ENCODE data around the gene ANKRD24. TPM values are rescaled to one million over a fixed set of nuclear protein-coding genes. Genes with fewer than 3 reads are reported as not detected.
"Not testable (repeated sequence)": the region's sequence is repeated elsewhere in the genome, so short reads cannot be mapped to it uniquely, and the experiment has no call there.

ANKRD24 gene
- polyA plus RNA-seq, 1 of the 3 experiments (the other 2 are of a cell fraction): 0.87 TPM

- Histone ChIP-seq H3K4me3 (ENCODE audit: low read depth in 2 of 2, low read length in 1 of 2) (no peak overlapping the region), H3K4me2 (no peak overlapping the region), H3K36me3 (replicated peaks in 1 of 2; ENCODE audit: control insufficient read depth in 1 of 2, insufficient read depth in 2 of 2, low read length in 1 of 2) (no peaks in the 10 kb centered on the region), H3K9me2 (no peaks in the 10 kb centered on the region), H3K27me3 (ENCODE audit: insufficient read depth) (no peaks in the 10 kb centered on the region), H3F3A (replicated peaks; ENCODE audit: insufficient read depth) (no peaks in the 10 kb centered on the region), H4K20me1 (ENCODE audit: insufficient read depth) (no peaks in the 10 kb centered on the region), H3K9me3 (no peaks in the 10 kb centered on the region), H3K9ac (no peak overlapping the region), H2AFZ (ENCODE audit: low read depth) (peak overlapping the region; percentile 43; the same call in 1 of the 2 replicates), H3K27ac (ENCODE audit: low read depth in 2 of 2, low read length in 1 of 2) (no peak overlapping the region), H3K4me1 (ENCODE audit: control insufficient read depth in 1 of 2, insufficient read depth in 2 of 2, low read depth in 1 of 2, low read length in 1 of 2) (no peaks in the 10 kb centered on the region), H3K79me2 (ENCODE audit: insufficient read depth) (no peaks in the 10 kb centered on the region)
- CTCF ChIA-PET: interaction anchor here (0.6 to 3.9 kb wide), 44 partner anchors 7 to 336 kb away, joined by 3 to 41 read pairs (median 5); partner anchors contain the start of genes CREB3L3, DAPK3, EEF2 and PIAS4
- no peak for TF ChIP-seq EP300 (IDR thresholded peaks at IDR 0.05; ENCODE audit: borderline replicate concordance in 1 of 2, low read depth in 1 of 2, low read length in 1 of 2)
- TF ChIP-seq RAD21 (IDR thresholded peaks at IDR 0.05; ENCODE audit: low read length): peak; percentile 62
- no peak for TF ChIP-seq ELF1 (IDR thresholded peaks at IDR 0.05)
- no peak for TF ChIP-seq MEF2A (IDR thresholded peaks at IDR 0.05; ENCODE audit: borderline replicate concordance, low read depth)
- TF ChIP-seq REST (IDR thresholded peaks at IDR 0.05; ENCODE audit: low read depth, low read length): 0 out of 2 replicates have a peak, but pooled peaks have one; percentile 9
- TF ChIP-seq SMC3 (IDR thresholded peaks at IDR 0.05; ENCODE audit: low read depth, low read length): peak; percentile 19; the same call in 1 of the 2 replicates
- peak; percentile 68 for TF ChIP-seq CTCF (IDR thresholded peaks at IDR 0.05)
- TF ChIP-seq RXRA (IDR thresholded peaks at IDR 0.05; ENCODE audit: borderline replicate concordance, low read depth): no peak
- TF ChIP-seq PBX3 (IDR thresholded peaks at IDR 0.05): no peak
- POLR2A ChIA-PET: no interaction called here
- WGBS (ENCODE audit: low lambda C conversion rate): 23% methylated on average over 12 of the region's 12 CpGs
- DNase-seq: peak; percentile 86
These were observed 42.2 kb upstream of the ANKRD24 start for GRCh38 chr19:4140237-4140711.

- H3K27me3 ChIP-seq (ENCODE audit: insufficient read depth); DNase-seq; H3K9me2 ChIP-seq; POLR2A ChIA-PET; H3K79me2 ChIP-seq (ENCODE audit: insufficient read depth); H3K36me3 ChIP-seq (replicated peaks in 1 of 2; ENCODE audit: control insufficient read depth in 1 of 2, insufficient read depth in 2 of 2, low read length in 1 of 2); H4K20me1 ChIP-seq (ENCODE audit: insufficient read depth); H3K9me3 ChIP-seq; H3K4me2 ChIP-seq; H3K4me3 ChIP-seq (ENCODE audit: low read depth in 2 of 2, low read length in 1 of 2); H2AFZ ChIP-seq (ENCODE audit: low read depth); H3K27ac ChIP-seq (ENCODE audit: low read depth in 2 of 2, low read length in 1 of 2); H3K4me1 ChIP-seq (ENCODE audit: control insufficient read depth in 1 of 2, insufficient read depth in 2 of 2, low read depth in 1 of 2, low read length in 1 of 2); H3K9ac ChIP-seq; H3F3A ChIP-seq (replicated peaks; ENCODE audit: insufficient read depth): not testable (repeated sequence)
- CTCF ChIA-PET: interaction anchor here (1.5 kb wide), 1 partner anchor 157 kb away, joined by 3 read pairs; no protein-coding TSS in a partner anchor
- WGBS (ENCODE audit: low lambda C conversion rate): 83% methylated on average over 1 of the region's 1 CpG
These were observed 39.6 kb upstream of the ANKRD24 start for GRCh38 chr19:4142916-4143315.

Measured in SK-N-SH (cell line).